ENCODE data around the gene CRLF1.

The CRLF1 gene, protein sequence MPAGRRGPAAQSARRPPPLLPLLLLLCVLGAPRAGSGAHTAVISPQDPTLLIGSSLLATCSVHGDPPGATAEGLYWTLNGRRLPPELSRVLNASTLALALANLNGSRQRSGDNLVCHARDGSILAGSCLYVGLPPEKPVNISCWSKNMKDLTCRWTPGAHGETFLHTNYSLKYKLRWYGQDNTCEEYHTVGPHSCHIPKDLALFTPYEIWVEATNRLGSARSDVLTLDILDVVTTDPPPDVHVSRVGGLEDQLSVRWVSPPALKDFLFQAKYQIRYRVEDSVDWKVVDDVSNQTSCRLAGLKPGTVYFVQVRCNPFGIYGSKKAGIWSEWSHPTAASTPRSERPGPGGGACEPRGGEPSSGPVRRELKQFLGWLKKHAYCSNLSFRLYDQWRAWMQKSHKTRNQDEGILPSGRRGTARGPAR

DNA sequence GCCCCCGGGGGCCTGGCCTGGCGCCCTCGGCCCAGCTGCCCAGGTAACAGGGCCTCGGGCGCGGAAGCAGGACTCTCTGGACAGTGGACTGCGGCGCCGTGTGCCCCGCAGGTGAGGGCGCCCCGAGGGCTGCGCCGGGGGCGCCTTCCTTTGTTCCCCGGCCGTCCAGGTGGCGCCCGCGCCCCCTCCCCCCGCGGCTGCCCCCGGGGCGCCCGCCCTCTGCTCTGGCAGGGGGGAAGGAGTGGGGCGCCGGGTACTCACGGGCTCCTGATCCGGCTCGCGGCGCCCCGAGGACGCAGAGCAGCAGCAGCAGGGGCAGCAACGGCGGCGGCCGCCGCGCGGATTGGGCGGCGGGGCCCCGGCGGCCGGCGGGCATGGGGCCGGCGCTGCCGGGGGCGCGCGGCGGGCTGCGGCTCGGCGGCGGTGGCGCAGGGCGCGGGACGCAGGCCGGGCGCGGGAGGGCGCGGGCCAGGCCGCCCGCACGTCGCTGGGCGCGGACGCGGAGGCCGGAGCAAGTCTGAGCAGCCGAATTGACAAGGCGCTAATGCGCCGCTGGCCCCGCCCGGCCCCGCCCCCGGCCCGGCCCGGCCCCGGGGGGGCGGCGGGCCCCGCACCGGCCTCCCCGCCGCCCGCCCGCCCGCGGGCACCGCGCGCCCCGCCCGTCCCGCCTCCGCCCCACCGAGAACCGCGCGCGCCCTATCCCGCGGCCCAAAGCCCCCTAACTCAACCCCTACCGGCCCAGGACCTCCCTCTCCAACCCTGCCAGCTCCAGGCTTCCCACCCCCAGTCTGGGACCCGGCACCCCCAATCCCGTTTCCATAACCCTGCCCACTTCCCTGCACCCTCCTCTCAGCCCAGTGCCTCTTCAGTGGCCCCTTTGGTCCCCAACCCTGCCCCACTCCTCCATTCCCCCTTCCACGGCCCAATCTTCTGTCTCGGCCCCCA is at the start of gene CRLF1:
Gene CRLF1 (minus strand): TSS at position 519 of the 945 bp plus-strand sequence. CDS start 143 bp downstream, at position 376.
- DNase-seq: peak in 1 of 2 experiments; percentile 18

DNA sequence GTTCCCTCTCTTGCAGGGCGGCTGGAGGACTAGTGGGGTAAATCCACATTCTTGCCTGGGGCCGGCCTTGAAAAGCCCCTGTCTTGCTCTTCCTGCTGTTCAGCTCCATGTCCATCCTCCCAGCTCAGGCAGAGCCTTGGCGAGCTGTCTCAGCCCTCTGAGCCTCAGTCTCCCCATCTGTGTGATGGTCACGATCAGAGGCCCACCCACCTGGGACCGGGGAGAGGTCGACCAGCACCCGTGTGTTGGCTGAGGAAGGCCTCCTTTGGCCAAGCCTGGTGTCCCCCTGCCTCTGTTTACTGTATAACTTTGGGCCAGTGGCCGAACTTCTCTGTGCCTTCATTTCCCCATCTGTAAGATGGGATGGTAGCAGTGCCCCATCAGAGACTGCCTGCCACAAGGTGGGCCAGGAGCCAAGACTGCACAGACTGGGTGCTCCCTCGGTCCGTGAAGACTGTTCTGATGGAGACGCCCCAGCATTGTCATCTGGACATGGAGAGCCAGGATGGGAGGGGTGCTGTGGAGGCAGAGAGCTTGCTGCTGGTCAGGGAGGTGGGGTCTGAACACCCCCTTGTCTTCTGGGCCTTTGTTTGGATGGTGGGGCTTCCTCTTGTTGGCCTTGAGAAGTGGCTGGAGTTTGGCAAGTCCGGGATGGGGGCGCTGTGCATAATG is 48.7 kb upstream of the CRLF1 start:
- no peak for DNase-seq

DNA sequence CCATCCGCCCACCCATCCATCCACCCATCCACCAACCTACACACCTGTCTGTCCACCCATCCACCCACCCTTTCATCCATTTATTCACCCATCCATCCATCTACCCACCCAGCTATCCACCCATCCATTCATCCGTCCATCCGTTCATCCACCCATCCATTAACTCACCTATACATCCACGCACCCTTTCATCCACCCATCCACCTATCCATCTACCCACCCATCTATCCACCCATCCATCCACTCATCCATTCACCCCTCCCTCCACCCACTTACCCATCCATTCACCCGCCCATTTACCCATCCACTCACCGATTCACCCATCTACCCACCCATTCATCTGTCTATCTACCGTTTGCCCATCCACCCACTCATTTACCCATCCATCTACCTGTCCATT is 47.9 kb upstream of the CRLF1 start:
- no peak for DNase-seq

DNA sequence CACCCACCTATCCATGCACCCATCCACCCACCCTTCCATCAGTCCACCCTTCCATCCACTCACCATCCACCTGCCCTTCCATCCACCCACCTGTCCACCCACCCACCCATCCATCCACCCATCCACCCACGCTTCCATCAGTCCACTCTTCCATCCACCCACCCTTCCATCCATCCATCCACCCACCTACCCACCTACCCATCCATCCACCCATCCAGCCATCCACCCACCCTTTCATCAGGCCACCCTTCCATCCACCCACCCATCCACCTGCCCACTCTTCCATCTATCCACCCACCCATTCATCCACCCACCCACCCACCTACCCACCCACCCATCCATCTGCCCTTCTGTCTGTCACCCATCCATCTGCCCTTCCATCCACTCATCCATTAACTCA is 47.3 kb upstream of the CRLF1 start:
- no peak for DNase-seq

DNA sequence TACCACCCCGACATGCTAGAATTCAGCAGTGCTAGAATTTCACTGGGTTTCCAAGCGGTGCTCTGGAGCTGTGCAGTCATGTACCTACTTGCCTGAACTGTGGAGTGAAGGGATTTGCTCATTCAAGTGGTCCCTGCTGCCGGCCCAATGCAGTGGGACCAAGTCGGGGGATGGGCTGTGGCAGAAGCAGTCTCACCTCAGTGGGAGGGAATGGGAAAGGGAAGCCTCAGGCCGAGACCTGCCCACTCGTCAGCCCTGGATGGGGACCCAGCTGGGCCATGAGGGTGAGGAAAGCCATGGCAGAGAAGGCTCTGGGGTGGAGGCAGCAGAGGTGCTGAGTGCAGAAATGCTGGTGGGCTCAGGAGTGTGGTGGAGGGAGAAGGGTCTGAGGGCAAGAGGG is 45.1 kb upstream of the CRLF1 start:
- DNase-seq: no peak

DNA sequence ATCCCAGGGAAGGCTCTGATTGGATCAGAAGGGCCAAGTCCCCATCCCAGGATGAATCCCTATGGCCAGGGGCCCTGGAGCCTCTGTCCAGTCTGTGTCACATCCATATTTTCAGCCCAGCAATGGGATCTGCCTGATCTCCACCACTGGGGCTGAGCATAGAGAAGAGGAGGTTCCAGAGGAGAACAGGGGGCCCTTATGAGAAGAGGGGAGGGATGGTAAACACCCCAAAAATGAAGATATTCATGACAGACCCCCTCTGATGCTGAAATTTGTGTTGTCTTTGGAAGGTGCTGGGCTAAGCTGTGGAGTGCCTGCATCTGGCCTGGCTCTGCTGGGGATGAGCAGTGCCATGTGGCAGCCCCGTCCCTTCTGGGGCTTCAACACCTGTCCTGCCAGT is 44.7 kb upstream of the CRLF1 start:
- DNase-seq: no peak

DNA sequence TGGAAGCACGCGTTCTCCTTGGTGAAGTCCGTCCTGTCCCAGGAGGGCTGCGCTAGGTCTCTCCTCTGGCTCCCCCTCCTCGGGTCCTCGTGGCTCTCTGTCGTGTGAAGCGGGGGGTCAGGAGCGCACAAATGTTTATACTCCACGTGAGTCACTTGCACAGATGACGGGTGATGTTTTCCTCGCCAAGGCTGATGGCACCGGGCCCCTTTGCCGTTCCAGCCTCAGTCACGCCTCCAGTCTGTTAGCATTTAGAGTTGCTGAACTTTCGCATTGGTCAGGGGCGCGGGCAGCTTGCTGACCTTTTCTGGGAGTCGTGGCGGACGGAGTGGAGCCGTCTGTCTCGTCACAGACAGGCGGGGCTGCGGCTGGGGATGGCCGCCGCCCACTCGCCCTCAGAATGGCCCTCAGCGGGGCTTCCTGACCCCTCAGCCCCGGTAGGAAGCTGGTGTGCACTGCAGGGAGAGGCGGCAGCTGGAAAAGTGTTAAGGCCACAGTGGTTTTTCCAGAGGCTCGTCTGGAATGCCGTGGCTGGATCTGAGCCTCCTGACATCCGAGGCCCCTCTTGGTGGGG is 44.0 kb upstream of the CRLF1 start:
- DNase-seq: no peak

DNA sequence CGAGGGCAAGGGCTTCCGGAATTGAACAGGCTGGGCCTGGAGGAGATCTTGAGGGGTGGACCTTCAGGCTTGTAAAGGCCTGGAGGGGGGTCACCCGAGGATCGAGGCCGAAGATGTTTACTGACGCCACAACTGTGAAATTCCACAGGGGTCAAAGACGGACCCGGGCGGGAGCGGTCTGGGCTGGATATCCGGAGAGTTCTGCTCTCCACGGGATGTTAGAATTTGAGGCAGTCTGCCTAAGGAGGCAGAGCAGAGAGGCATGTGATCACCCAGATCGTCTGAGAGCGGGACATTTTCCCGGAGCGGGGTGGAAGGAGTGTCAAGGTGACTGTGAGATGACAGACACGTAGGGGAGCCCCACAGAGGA is 43.4 kb upstream of the CRLF1 start:
- no peak for DNase-seq

DNA sequence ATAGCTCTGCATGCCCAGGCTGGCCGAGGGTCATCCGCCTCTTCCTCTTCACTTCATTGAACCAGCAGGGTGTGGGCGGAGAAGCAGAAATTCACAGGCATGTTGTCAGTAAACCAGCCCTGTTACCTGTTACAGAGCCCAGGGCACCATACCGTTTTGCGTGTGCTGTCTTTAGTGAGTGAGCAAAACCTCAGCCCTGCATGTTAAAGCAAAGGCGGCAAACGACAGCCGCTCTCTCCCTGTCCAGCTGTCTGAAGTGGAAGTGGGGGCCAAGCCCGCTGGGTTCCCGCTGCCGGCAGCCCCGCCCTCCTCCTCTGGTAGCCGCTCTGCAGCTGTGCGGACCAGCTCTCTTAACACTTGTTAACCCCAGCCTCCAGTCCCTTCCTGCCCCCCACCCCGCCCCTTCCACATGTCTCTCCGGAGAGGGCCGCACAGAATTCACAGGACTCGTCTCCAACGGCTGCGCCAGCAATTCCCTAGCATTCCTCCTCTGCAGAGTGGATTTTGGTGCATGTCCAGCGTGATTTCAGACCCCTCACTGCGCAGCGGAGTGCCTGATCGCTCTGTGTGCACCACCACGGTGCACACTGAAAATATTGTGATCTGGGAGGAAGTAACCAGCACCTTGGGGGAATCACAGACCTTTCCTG is 42.9 kb upstream of the CRLF1 start:
- no peak for DNase-seq

DNA sequence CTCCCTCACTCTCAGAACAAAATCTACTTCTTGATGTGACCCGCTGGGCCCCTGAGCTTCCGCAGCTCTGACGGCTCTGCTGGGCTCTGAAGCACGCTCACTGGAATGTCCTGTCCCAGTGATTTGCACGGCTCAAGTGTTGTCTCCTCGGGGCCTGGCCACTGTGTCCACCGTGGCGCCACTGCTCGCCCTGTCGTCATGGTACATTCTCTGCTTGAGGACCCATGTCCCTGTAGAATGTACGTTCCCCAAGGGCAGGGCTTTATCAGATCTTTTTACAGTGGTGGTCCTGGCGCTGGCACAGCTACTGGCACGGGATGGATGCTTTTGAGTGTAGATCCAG is 42.3 kb upstream of the CRLF1 start:
- DNase-seq: no peak

DNA sequence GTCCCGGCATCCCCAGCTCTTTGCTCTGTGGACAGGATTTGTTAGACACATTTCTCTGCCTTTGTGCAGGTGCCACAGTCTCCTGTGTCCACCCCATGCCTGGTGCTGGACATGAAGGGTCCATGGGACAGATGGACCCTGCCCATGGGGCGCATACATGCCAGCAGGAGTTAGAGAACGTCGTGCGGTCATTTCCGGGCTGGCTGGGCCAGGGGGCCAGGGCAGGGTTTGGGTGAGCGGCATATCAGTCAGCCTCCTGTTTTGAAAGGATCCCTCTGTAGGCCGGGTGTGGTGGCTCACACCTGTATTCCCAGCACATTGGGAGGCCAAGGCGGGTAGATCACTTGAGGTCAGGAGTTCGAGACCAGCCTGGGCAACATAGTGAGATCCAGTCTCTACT is 41.2 kb upstream of the CRLF1 start:
- no peak for DNase-seq

DNA sequence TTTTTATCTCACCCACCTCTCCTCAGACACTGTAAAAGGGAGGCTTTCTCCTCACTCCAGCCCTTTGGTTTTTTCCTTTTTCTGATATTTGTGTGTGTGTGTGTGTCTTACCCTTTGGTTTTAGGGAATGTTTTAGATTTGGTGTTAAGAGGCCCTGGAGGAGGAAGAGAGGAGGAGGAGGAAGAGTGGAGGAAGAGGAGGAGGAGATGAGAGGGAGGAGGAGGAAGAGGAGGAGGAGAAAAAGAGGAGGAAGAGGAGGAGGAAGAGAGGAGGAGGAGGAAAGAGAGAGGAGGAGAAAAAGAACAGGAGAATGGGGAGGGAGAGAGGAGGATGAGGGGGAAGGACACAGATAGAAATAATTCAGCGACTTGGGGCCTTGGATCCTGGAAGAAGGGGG is 40.8 kb upstream of the CRLF1 start:
- DNase-seq: no peak

DNA sequence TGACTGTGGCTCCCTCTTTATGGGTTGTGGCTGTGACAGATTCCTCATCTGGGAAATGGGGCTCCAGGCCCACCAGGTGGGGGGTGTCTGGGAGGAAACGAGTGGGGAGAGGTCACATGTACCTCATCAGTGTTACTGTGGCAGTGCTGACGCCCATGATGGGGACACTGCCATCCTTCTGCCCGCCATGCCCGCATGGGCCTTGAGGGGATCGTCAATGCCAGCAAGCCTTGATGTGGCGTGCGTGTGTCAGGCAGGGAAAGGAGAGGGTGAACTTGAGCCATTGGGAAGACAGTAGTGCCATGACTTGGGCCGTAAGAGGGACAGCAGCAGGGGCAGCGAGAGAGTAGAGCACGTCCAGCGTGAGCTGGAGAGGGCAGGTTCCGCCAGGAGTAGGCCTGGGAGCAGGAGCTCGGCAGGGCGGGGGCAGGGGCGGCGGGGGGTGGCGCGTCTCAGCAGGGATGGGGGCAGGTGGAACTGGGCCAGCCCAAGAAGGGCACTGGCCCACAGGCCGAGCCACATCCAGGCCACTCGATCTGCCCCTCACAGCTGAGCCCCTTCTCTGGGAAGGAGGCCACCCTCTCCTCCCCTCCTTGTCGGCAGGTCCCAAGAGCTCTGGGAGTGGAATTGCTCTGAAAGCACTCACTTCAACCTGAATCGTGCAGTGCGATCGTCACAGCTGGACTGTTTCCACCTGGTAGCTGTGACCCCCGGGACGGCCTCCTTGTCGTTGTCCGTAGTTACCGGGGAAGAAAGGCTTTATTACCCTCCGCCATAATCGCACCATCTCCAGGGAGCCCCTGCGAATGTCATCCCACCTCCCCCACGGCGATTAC is 40.2 kb upstream of the CRLF1 start:
- DNase-seq: no peak

DNA sequence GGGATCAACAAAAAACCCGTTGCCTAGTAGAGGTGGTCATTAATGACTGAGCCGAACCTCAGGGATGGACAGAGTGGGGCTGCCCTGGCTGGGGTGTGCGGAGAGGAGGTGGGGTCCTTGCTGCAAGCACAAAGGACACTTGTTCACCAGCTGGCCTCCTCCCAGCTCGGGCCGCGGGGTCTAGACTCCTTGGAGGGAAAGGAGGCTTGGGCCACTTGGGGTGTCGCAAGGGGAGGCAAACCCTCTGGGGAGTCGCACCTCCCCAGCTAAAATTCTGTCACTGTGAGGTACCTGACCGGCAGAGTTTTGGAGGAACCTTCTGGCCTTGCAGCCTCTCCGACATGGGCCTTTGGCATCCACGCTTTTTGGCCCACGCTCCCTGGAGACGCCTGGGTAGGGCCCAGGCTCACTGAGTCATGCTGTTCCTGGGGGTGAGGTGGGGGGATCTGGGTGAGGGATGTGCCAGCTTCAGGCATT is 38.5 kb upstream of the CRLF1 start:
- no peak for DNase-seq

DNA sequence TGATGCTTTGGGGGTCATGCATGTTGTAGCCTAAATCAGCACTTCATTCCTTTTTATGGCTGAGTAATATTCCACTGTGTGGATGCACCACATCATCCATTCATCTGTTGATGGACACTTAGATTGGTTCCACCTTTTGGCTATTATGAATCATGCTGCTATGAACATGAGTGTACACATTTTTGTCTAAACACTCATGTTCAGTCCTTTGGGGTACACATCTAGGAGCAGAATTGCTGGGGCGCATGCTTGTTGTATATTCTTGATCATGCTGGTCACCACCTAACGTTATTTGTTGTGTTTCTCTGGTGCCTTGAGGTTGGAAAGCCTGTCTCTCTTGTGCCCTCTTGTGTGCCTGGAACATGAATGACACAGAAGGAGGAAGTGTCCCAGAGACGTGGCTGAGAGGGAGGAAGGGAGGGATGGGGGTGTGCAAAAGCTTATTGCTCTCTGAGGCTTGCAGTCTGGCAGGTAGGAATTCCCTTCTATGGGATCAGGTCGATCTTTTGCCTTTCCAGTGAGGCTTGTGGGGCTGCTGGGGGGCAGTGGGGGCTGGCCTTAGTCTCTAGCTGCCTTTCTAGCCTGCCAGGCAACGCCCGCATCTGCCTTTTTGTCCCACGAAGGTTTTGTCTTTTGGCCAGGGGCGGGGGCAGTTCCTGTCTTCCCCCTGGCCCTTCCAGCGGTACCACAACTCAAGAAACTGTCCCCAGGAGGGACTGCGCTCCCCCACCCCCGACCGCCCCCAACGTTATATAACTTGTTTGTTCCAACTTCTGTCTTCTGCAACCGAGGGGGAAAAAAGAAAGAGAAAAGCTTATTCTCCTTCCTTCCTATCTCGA is 37.8 kb upstream of the CRLF1 start:
- no peak for DNase-seq

DNA sequence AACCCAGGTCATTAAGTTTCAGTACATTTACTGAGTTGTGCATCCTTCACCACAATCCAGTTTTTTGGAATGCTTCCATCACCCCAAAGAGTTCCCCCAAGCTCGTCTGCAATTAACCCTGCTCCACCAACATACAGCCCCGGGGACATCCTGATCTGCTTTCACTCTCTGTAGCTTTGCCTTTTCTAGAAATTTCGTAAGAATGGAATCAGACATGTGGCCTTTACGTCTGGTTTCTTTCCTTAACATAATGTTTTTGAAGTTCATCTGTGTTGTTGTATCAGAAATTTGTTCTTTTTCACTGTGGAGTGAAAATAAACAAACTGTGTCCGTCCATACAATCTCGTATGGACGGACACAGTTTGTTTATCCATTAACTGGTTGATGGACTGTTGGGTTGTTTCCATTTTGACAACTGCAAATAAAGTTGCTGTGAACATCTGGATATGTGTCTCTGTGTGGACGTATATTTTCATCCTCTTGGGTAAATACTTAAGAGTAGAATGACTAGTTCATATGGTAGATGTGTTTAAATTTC is 33.2 kb upstream of the CRLF1 start:
- no peak for DNase-seq

DNA sequence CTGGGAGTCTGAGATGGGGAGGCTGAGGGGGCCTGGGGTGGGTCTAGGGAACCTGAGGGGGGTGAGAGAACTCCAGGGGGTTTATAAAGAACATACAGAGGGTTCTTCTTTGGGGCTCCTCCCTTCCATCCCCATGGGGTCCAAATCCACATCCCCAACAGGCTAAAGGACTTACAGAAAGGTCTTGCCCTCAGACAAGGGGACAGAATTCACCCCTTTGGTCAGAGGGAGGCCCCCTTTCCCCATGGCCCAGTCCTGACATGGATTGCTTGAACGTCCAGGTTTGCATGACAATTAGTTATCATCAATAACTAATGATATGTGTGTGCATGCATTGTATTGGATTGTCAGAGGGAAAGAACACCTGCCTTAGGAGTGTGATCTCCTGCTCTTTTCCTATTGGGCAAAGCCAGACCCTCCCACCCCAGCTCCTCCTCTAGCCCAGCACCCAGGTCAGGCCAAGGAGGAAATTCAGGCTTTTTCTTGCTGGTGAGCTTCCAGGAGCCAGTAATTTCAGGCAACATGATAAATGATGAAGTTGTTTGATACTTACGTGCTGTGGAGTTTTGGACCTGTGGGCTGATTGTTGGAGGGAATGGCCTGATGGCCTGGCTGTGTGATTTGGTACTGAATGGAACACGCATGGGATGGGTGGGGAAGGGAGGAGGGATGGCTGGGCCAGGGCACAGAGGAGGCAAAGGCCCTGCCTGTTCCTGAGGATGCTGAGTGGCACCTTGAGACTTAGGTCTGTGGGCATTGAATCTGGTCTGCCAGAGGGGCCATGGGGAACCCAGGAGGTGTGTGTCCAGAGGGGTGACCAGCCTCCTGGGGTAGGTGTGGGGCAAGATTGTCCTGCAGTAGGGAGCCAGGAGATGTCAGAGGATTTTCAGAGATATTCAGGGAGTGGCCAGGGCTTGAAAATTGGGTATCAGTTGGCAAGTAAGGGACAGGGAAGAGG is 31.4 kb upstream of the CRLF1 start:
- DNase-seq: no peak

DNA sequence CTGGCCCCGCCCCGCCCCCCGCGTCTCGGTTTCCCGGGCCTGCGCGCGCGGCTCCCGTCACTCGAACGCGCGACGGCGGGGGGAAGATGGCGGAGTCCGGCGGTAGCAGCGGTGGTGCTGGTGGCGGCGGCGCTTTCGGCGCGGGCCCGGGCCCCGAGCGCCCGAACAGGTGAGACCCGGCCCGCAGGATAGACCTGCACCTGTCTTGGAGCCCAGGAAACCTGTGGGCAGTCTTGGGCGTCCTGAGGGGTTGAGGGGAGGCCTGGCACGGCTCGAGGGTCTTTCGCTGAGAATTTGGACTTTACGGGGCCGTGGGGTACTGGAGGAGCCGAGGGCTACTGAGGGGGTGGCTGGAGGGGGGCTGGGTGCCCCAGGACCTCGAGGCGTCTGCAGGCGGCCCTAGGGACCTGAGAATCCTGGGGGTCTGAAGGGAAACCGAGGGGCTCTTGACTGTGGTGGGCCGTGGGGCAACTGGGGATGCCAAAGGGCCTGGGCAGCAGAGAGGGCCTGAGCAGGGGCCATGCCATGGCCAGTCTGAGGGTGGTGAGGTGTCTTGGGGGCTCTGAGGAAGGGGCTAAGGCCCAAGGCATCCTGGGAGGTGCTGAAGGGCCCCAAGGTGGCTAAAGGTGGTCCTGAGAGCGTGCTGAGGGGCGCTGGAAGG is 30.5 kb upstream of the CRLF1 start, which contains the start of gene KLHL26:
Gene KLHL26 (plus strand): TSS at position 60 of the 661 bp plus-strand sequence. CDS start 27 bp downstream, at position 87.
- no peak for DNase-seq
